Fibroblast of mammary gland (primary cell): ENCODE measurements around the gene ZNF430.

Experiments
- DNase-seq: peaks from one replicate; pipeline ENCODE4 v3.0.0-alpha.2; 2010; ENCODE audit warnings: low read depth
- H3K4me3 ChIP-seq: 2 replicates; pipeline ENCODE4 v1.5.1; 2011; ENCODE audit warnings: low read depth, mild to moderate bottlenecking, low read length, moderate library complexity; ENCODE audit not compliant: control insufficient read depth
- TF ChIP-seq, protein P1 (sequence below): conservative IDR thresholded peaks from 2 replicates; pipeline ENCODE4 v1.5.1; 2011; ENCODE audit warnings: low read depth, low read length, inconsistent platforms; ENCODE audit not compliant: control insufficient read depth, insufficient read depth

ZNF430 gene

DNA sequence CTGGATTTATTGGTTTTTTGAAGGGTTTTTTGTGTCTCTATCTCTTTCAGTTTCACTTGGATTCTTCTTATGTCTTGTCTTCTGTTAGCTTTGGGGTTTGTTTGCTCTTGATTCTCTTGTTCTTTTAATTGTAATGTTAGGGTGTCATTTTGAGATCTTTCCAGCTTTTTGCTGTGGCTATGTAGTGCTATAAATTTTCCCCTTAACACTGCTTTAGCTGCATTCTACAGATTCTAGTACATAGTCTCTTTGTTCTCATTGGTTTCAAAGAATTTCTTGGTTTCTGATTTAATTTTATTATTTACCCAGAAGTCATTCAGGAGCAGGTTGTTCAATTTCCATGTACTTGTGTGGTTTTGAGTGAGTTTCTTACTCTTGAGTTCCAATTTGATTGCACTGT, 24.6 kb downstream of the ZNF430 start:
- DNase-seq = no peak
- no peak overlapping the region for H3K4me3 ChIP-seq
- TF ChIP-seq, protein P1, sequence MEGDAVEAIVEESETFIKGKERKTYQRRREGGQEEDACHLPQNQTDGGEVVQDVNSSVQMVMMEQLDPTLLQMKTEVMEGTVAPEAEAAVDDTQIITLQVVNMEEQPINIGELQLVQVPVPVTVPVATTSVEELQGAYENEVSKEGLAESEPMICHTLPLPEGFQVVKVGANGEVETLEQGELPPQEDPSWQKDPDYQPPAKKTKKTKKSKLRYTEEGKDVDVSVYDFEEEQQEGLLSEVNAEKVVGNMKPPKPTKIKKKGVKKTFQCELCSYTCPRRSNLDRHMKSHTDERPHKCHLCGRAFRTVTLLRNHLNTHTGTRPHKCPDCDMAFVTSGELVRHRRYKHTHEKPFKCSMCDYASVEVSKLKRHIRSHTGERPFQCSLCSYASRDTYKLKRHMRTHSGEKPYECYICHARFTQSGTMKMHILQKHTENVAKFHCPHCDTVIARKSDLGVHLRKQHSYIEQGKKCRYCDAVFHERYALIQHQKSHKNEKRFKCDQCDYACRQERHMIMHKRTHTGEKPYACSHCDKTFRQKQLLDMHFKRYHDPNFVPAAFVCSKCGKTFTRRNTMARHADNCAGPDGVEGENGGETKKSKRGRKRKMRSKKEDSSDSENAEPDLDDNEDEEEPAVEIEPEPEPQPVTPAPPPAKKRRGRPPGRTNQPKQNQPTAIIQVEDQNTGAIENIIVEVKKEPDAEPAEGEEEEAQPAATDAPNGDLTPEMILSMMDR = no peak

DNA sequence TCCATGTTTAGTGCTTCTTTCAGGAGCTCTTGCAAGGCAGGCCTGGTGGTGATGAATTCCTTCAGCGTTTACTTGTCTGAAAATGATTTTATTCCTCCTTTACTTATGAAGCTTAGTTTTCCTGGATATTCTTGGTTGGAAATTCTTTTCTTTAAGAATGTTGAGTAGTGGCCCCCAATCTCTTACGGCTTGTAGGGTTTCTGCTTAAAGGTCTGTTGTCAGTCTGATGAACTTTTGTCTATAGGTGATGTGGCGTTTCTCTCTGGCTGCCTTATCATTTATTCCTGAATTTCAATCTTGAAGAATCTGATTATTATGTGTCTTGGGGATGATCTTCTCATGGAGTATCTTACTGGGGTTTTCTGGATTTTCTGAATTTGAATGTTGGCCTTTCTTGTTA, 26.0 kb downstream of the ZNF430 start:
- TF ChIP-seq, protein P1 = no peak
- DNase-seq = no peak
- no peak overlapping the region for H3K4me3 ChIP-seq

DNA sequence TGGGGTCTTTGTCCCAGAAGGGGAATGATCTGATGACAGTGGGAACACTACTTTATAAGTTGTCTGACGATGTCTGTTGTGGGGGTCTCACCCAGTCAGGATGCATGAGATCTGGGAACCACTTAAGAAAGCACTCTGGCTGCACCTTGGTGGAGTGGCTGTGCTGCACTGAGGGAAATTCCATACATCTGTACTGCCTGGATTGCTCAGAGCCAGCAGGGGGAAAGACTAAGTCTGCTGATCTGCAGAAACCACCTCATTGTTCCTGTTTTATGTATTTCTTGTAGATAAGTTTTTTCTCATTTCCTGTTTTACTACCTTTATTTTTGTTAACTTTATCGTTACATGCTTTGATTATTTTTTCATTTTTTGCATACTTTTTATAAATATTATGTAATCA, 27.3 kb downstream of the ZNF430 start:
- no peak for DNase-seq
- TF ChIP-seq, protein P1 = no peak
- H3K4me3 ChIP-seq = no peak overlapping the region

DNA sequence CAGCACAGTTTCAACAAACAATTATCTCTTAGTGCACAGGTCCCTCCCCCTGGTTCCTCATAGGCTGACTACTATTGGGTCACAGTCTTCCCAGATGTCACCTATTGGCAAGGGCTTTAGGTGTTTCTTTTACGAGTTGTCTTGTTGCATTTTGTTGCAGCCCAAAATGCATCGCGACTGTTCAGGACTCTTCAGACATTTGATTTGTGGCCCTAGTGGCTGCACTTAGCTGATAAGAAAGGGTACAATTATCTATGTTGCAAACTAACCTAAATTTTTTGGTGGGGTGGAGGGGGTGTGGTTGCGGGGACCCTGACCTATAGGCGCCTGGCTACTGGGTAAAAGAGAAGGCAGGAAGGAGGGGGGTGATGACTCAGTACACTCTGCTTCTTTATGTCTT, 32.4 kb downstream of the ZNF430 start:
- TF ChIP-seq, protein P1 = no peak
- DNase-seq = no peak
- no peak overlapping the region for H3K4me3 ChIP-seq

DNA sequence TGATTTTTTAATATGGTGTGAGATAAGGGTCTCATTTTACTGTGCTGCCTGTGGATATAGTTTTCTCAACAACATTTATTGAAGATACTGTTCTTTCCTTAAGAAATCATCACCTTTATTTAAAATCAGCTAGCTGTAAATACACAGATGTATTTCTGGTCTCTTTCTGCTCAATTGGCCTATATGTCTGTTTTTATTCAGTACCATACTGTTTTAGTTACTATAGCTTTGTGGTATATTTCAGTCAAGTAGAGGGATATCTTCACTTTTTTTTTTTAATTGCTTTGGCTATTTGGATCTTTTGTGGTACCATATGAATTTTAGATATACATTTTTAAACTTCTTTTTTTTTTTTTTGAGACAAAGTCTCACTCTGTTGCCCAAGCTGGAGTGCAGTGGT, 44.9 kb downstream of the ZNF430 start:
- no peak overlapping the region for H3K4me3 ChIP-seq
- DNase-seq = no peak
- TF ChIP-seq, protein P1 = no peak

DNA sequence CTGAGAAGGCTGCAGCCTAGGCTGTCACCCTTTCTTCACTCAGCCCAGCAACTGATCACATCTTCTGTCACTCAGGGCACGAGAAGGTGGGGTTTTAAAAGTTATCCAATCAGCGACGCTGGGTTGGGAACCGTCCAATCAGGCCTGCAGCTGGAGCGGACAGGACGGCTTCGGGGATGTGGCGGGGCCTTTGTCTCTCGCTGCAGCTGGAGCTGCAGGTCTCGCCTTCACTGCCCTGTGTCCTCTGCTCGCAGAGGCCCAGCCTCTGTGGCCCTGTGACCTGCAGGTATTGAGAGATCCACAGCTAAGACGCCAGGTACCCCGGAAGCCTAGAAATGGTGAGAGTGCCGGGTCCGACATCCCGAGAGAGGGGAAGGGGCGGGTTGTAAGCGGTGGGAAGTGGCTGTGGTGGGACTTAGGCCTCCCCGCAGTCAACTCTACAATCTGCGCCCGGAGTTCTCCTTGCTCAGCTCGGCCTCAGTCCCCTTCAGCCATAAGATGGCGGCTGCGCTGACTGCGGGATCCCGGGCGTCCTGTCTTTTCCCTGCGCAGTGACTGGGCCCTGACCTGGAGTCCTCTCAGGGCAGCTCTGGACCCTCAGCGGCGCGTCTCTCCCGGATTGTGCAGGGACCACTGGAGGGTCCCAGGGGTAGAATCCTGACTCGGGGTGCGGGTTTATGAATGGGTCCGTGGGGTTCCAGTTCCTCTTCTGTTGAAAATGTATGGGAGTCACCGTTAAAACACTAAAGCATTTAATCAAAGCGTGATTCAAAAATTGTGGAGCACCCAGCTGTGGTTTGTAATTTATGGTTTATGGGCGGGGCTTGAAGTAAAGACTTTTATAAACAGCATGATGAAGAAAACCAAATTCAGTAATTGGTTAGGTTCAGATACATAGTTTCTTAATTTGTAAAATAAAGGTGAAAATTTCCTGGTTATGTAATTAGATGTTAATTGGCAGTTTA, 61.8 kb downstream of the ZNF430 start, which contains the start of gene ZNF714:
ZNF714 (plus strand) TSS at position 193 of the 965 bp plus-strand sequence. CDS start 16,066 bp downstream, outside the sequence.
- TF ChIP-seq, protein P1 = no peak
- H3K4me3 ChIP-seq = peak within 1 kb of the TSS; percentile 70
- DNase-seq = peak; percentile 90
